ENCODE data around the gene ANP32E.
A peak's percentile ranks its signal among the peaks of the same experiment; 100 is the strongest.
"Not testable (repeated sequence)": the region's sequence is repeated elsewhere in the genome, so short reads cannot be mapped to it uniquely, and the experiment has no call there.

Gene ANP32E

DNA sequence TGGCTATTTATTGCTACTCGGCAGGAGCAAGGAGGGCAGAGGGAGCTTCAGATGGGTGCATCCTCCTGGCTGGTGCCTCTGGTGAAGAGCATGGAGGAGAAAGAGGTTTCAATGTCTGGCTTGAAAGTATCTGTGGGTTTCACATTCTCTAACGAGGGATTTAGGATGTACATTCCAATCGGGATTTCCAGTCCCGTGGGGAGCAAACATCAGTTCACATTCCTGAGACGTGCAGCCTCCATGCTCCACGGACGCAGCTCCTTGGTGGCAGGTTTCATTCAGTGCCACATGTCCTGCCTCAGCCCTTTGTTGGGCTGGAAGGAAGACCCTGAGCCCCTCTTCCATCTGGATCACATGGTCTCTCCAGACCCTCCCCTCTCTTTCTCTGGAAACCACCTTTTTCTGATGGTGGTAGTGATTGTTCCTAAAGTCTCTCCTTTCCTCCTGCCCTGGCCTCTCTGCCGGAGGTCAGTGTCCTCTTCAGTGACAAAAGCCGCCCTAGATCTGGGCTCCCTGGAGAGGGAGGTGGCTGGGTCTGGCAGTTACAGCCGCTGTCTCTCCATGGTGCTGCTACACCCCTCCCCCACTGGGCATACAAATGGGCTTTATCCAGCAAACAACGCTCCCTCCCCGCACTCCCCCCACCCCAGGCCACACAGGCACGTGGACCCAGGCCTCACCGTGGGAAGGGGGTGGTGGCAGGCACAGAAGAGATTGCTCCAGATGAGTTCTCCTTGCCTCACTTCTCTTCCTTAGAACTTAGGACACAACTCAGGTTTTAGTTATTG, 20.8 kb upstream of the ANP32E start:
- DNase-seq (ENCODE audit: extremely low read depth, low read depth): no peak
- no peak for TF ChIP-seq CTCF (IDR thresholded peaks at IDR 0.05; ENCODE audit: low read depth, low read length, missing control alignments)
- no peak overlapping the region for H3K4me3 ChIP-seq (replicated peaks; ENCODE audit: low read depth, low read length)

DNA sequence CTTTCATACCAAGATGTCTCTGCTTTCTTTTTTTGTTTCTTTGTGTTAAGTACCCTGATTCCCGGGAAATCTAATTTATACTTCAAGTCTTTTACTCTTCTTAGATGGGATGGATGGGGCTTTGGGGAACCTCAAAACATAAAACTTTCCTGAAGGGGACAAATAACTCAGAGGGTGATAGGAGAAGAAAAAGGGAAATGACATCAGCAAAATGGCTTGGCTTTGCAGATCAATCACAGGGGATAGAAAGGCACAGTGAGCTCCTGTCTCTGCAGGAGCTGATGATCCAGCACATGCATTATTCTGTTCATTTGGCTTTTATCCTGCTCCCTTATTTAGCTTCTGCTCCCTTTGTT, 20.3 kb upstream of the ANP32E start:
- no peak for DNase-seq (ENCODE audit: extremely low read depth, low read depth)
- no peak overlapping the region for H3K4me3 ChIP-seq (replicated peaks; ENCODE audit: low read depth, low read length)
- no peak for TF ChIP-seq CTCF (IDR thresholded peaks at IDR 0.05; ENCODE audit: low read depth, low read length, missing control alignments)

- H3K4me3 ChIP-seq (replicated peaks; ENCODE audit: low read depth, low read length): no peak overlapping the region
- DNase-seq (ENCODE audit: extremely low read depth, low read depth): no peak
- TF ChIP-seq CTCF (IDR thresholded peaks at IDR 0.05; ENCODE audit: low read depth, low read length, missing control alignments): no peak
Measured at GRCh38 chr1:150249936-150250335, 14.0 kb upstream of the ANP32E start.

- no peak overlapping the region for H3K4me3 ChIP-seq (replicated peaks; ENCODE audit: low read depth, low read length)
- no peak for DNase-seq (ENCODE audit: extremely low read depth, low read depth)
- TF ChIP-seq CTCF (IDR thresholded peaks at IDR 0.05; ENCODE audit: low read depth, low read length, missing control alignments): no peak
Measured at GRCh38 chr1:150243003-150243402, 7.1 kb upstream of the ANP32E start.

GRCh38 chr1:150237746-150238145, 1.8 kb upstream of the ANP32E start:
- no peak overlapping the region for H3K4me3 ChIP-seq (replicated peaks; ENCODE audit: low read depth, low read length)
- TF ChIP-seq CTCF (IDR thresholded peaks at IDR 0.05; ENCODE audit: low read depth, low read length, missing control alignments): no peak
- DNase-seq (ENCODE audit: extremely low read depth, low read depth): no peak

DNA sequence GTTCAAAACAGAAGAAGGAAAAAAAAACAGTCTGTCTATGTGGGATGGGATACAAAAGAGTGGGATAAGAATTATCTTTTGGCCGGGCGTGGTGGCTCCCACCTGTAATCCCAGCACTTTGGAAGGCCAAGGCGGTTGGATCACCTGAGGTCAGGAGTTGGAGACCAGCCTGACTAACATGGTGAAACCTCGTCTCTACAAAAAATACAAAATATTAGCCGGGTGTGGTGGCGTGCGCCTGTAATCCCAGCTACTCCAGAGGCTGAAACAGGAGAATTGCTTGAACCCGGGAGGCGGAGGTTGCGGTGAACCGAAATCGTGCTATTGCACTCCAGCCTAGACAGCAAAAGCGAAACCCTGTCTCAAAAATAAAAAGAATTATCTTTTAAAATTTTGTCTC, 1.3 kb upstream of the ANP32E start:
- not testable (repeated sequence) for H3K4me3 ChIP-seq (replicated peaks; ENCODE audit: low read depth, low read length); DNase-seq (ENCODE audit: extremely low read depth, low read depth)

- no peak for TF ChIP-seq CTCF (IDR thresholded peaks at IDR 0.05; ENCODE audit: low read depth, low read length, missing control alignments)
- no peak for DNase-seq (ENCODE audit: extremely low read depth, low read depth)
- H3K4me3 ChIP-seq (replicated peaks; ENCODE audit: low read depth, low read length): peak overlapping the region; percentile 98
Measured at GRCh38 chr1:150236614-150237100, 745 bp upstream of the ANP32E start.
